ENCODE data around the gene VENTX.

Gene VENTX

GRCh38 chr10:133268532-133268931 lies 30.9 kb downstream of the VENTX start:
- no peak for DNase-seq (ENCODE audit: low read depth, low spot score)
- ChIA-PET CTCF (interaction anchor here (0.9 to 1.0 kb wide), 2 partner anchors 50 to 61 kb away, joined by 3 read pairs; no protein-coding TSS in a partner anchor), POLR2A (no interaction called here)
- H3K4me3 ChIP-seq (ENCODE audit: low read depth, low read length): no peak overlapping the region
- no peak for TF ChIP-seq CTCF (IDR thresholded peaks at IDR 0.05; ENCODE audit: insufficient read depth, low read length, missing control alignments)

- CTCF ChIA-PET: interaction anchor here (0.9 to 1.0 kb wide), 2 partner anchors 49 to 60 kb away, joined by 3 read pairs; no protein-coding TSS in a partner anchor
- H3K4me3 ChIP-seq (ENCODE audit: low read depth, low read length): no peak overlapping the region
- TF ChIP-seq CTCF (IDR thresholded peaks at IDR 0.05; ENCODE audit: insufficient read depth, low read length, missing control alignments): no peak
- no peak for DNase-seq (ENCODE audit: low read depth, low spot score)
- POLR2A ChIA-PET: no interaction called here
These were observed 31.7 kb downstream of the VENTX start for GRCh38 chr10:133269367-133269766.

GRCh38 chr10:133270204-133270603 lies 32.5 kb downstream of the VENTX start:
- ChIA-PET POLR2A (no interaction called here), CTCF (interaction anchor here (1.3 kb wide), 1 partner anchor 127 kb away, joined by 4 read pairs; no protein-coding TSS in a partner anchor)
- DNase-seq (ENCODE audit: low read depth, low spot score): no peak
- no peak overlapping the region for H3K4me3 ChIP-seq (ENCODE audit: low read depth, low read length)
- TF ChIP-seq CTCF (IDR thresholded peaks at IDR 0.05; ENCODE audit: insufficient read depth, low read length, missing control alignments): no peak

GRCh38 chr10:133270773-133271297 lies 33.2 kb downstream of the VENTX start:
- TF ChIP-seq CTCF (IDR thresholded peaks at IDR 0.05; ENCODE audit: insufficient read depth, low read length, missing control alignments): no peak
- H3K4me3 ChIP-seq (ENCODE audit: low read depth, low read length): no peak overlapping the region
- no peak for DNase-seq (ENCODE audit: low read depth, low spot score)
- ChIA-PET POLR2A (no interaction called here), CTCF (interaction anchor here (1.3 kb wide), 1 partner anchor 127 kb away, joined by 4 read pairs; no protein-coding TSS in a partner anchor)

GRCh38 chr10:133271521-133272300 lies 34.1 kb downstream of the VENTX start:
- ChIA-PET POLR2A (no interaction called here), CTCF (no interaction called here)
- TF ChIP-seq CTCF (IDR thresholded peaks at IDR 0.05; ENCODE audit: insufficient read depth, low read length, missing control alignments): no peak
- DNase-seq (ENCODE audit: low read depth, low spot score): no peak
- H3K4me3 ChIP-seq (ENCODE audit: low read depth, low read length): no peak overlapping the region

- no peak overlapping the region for H3K4me3 ChIP-seq (ENCODE audit: low read depth, low read length)
- ChIA-PET CTCF (no interaction called here), POLR2A (no interaction called here)
- no peak for DNase-seq (ENCODE audit: low read depth, low spot score)
- TF ChIP-seq CTCF (IDR thresholded peaks at IDR 0.05; ENCODE audit: insufficient read depth, low read length, missing control alignments): no peak
These were observed 34.8 kb downstream of the VENTX start for GRCh38 chr10:133272301-133272963.
